ENCODE results near the gene GCK. TPM values are rescaled to one million over a fixed set of nuclear protein-coding genes. Genes with fewer than 3 reads are reported as not detected.
"Not testable (repeated sequence)": the region's sequence is repeated elsewhere in the genome, so short reads cannot be mapped to it uniquely, and the experiment has no call there.

Gene GCK
- total and polyA plus RNA-seq, 2 of the 13 experiments (the other 11 are each of a cell fraction or from before 2014, with no cell fraction given), result not detected

DNA sequence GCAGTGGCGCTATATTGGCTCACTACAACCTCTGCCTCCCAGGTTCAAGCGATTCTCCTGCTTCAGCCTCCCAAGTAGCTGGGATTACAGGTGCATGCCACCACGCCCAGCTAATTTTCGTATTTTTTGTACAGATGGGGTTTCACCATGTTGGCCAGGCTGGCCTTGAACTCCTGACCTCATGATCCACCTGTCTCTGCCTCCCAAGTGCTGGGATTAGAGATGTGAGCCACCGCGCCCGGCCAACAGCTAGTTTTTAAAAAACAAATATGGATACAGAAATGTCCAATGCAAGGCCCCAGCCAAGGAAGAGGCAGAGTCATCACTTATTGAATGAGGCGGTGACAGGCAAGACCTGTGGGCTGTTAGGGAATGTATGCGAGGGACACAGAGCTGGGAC, 17.3 kb downstream of the GCK start:
- H2AFZ ChIP-seq (ENCODE audit: low read length); H3K9ac ChIP-seq (ENCODE audit: insufficient read depth, low read depth, low read length); ATAC-seq; DNase-seq (ENCODE audit: low spot score); H3K27ac ChIP-seq (ENCODE audit: extremely low read length, insufficient read depth, low read length); H3K4me3 ChIP-seq (replicated peaks in 1 of 3; ENCODE audit: insufficient read depth in 1 of 3, low read depth in 2 of 3, low read length in 3 of 3); H3K4me2 ChIP-seq (ENCODE audit: low read depth, low read length); intact Hi-C loops (cut with micrococcal nuclease; ENCODE audit: unreplicated experiment); BruUV-seq (replicated peaks); H3K9me3 ChIP-seq (ENCODE audit: low read length); H3K79me2 ChIP-seq (ENCODE audit: insufficient read depth, low read length); H4K20me1 ChIP-seq (ENCODE audit: insufficient read depth, low read length); in situ Hi-C loops (cut with HindIII; ENCODE audit: extremely low pct_ligation_motif_present, low pct_unique_long_range_greater_than_20kb); FAIRE-seq; CTCF ChIA-PET (ENCODE audit: low intra/inter-chr PET ratio, low total read pairs); H3K36me3 ChIP-seq (replicated peaks in 1 of 2; ENCODE audit: control insufficient read depth in 1 of 2, insufficient read depth in 2 of 2, low read length in 2 of 2); H3K4me1 ChIP-seq (ENCODE audit: insufficient read depth, low read length); H3K27me3 ChIP-seq (ENCODE audit: control insufficient read depth in 1 of 2, insufficient read depth in 2 of 2, low read length in 2 of 2); POLR2A ChIA-PET: not testable (repeated sequence)
- WGBS (ENCODE audit: low lambda C conversion rate), result 58% methylated on average over 9 of the region's 9 CpGs

- ATAC-seq, result no peak
- H3K4me2 ChIP-seq (ENCODE audit: low read depth, low read length), result no peak overlapping the region
- POLR2A ChIA-PET, result no interaction called here
- peaks cover 0 to 3% of the 10 kb centered on the region in 2 experiments; a peak in 2 of 5 replicates for H3K27me3 ChIP-seq (ENCODE audit: control insufficient read depth in 1 of 2, insufficient read depth in 2 of 2, low read length in 2 of 2)
- intact Hi-C loops (cut with micrococcal nuclease; ENCODE audit: unreplicated experiment), result no loop called here
- no peak overlapping the region for H3K9ac ChIP-seq (ENCODE audit: insufficient read depth, low read depth, low read length)
- no peak overlapping the region for H3K27ac ChIP-seq (ENCODE audit: extremely low read length, insufficient read depth, low read length)
- no peaks in the 10 kb centered on the region for H4K20me1 ChIP-seq (ENCODE audit: insufficient read depth, low read length)
- CTCF ChIA-PET (ENCODE audit: low intra/inter-chr PET ratio, low total read pairs), result no interaction called here
- H3K9me3 ChIP-seq (ENCODE audit: low read length), result no peaks in the 10 kb centered on the region
- DNase-seq (ENCODE audit: low spot score), result no peak
- FAIRE-seq, result no peak
- H2AFZ ChIP-seq (ENCODE audit: low read length), result no peak overlapping the region
- BruUV-seq (replicated peaks), result no TSS peak
- H3K36me3 ChIP-seq (replicated peaks in 1 of 2; ENCODE audit: control insufficient read depth in 1 of 2, insufficient read depth in 2 of 2, low read length in 2 of 2), result no peaks in the 10 kb centered on the region
- no peaks in the 10 kb centered on the region for H3K4me1 ChIP-seq (ENCODE audit: insufficient read depth, low read length)
- in situ Hi-C loops (cut with HindIII; ENCODE audit: extremely low pct_ligation_motif_present, low pct_unique_long_range_greater_than_20kb), result no loop called here
- no peak overlapping the region for H3K4me3 ChIP-seq (replicated peaks in 1 of 3; ENCODE audit: insufficient read depth in 1 of 3, low read depth in 2 of 3, low read length in 3 of 3)
- no peaks in the 10 kb centered on the region for H3K79me2 ChIP-seq (ENCODE audit: insufficient read depth, low read length)
- TF ChIP-seq NR2C2 (CRISPR knock-in tag; IDR thresholded peaks at IDR 0.05; ENCODE audit: borderline replicate concordance) (no peak), CREB1 (IDR thresholded peaks at IDR 0.05) (no peak), CREB1 (CRISPR knock-in tag; IDR thresholded peaks at IDR 0.05) (no peak), TRIM22 (IDR thresholded peaks at IDR 0.05) (no peak), KAT2B (IDR thresholded peaks at IDR 0.05; ENCODE audit: borderline replicate concordance, low read depth, low read length) (no peak), HNRNPLL (IDR thresholded peaks at IDR 0.05; ENCODE audit: low read depth, low read length, poor library complexity, severe bottlenecking) (no peak), SPEN (CRISPR knock-in tag; IDR thresholded peaks at IDR 0.05; ENCODE audit: low read depth) (no peak), GPBP1L1 (CRISPR knock-in tag; IDR thresholded peaks at IDR 0.05) (no peak), ZNF652 (CRISPR knock-in tag; IDR thresholded peaks at IDR 0.05; ENCODE audit: borderline replicate concordance, low read depth) (no peak), CTCF (CRISPR knock-in tag; IDR thresholded peaks at IDR 0.05) (no peak), ZNF3 (CRISPR knock-in tag; IDR thresholded peaks at IDR 0.05) (no peak)
- TF ChIP-seq, protein P1, sequence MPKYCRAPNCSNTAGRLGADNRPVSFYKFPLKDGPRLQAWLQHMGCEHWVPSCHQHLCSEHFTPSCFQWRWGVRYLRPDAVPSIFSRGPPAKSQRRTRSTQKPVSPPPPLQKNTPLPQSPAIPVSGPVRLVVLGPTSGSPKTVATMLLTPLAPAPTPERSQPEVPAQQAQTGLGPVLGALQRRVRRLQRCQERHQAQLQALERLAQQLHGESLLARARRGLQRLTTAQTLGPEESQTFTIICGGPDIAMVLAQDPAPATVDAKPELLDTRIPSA (CRISPR knock-in tag; IDR thresholded peaks at IDR 0.05; ENCODE audit: borderline replicate concordance), result no peak
- TF ChIP-seq, protein P2, sequence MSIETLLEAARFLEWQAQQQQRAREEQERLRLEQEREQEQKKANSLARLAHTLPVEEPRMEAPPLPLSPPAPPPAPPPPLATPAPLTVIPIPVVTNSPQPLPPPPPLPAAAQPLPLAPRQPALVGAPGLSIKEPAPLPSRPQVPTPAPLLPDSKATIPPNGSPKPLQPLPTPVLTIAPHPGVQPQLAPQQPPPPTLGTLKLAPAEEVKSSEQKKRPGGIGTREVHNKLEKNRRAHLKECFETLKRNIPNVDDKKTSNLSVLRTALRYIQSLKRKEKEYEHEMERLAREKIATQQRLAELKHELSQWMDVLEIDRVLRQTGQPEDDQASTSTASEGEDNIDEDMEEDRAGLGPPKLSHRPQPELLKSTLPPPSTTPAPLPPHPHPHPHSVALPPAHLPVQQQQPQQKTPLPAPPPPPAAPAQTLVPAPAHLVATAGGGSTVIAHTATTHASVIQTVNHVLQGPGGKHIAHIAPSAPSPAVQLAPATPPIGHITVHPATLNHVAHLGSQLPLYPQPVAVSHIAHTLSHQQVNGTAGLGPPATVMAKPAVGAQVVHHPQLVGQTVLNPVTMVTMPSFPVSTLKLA (IDR thresholded peaks at IDR 0.05), result no peak
Observed at GRCh38 chr7:44167920-44168319, 21.3 kb downstream of the GCK start.

All from HepG2 (cell line).